BJ (cell line): ENCODE measurements around the gene IREB2. TPM values are rescaled to one million over a fixed set of nuclear protein-coding genes. Genes with fewer than 3 reads are reported as not detected.
"Not testable (repeated sequence)": the region's sequence is repeated elsewhere in the genome, so short reads cannot be mapped to it uniquely, and the experiment has no call there.

Source experiments
- CTCF ChIA-PET: fragments of 350-600 bp; formaldehyde crosslinking; extraction: SDS; loops from one replicate; lab custom pipeline; 2021; ENCODE audit warnings: antibody characterized with exemption, inconsistent platforms; lab: Yijun Ruan, JAX
- POLR2A ChIA-PET: fragments of 300-600 bp; sonication (Branson Sonifier 250); formaldehyde crosslinking; extraction: SDS; loops from one replicate; lab custom pipeline; 2021; ENCODE audit warnings: antibody characterized with exemption; lab: Charles Lee
- DNase-seq: peaks from one replicate; pipeline ENCODE4 v3.0.0-alpha.2; 2011; ENCODE audit warnings: low read depth
- H3K27me3 ChIP-seq: 2 replicates; pipeline ENCODE4 v1.6.0; 2011; ENCODE audit warnings: low read length; ENCODE audit not compliant: control insufficient read depth, insufficient read depth
- H3K36me3 ChIP-seq: 2 replicates; pipeline ENCODE4 v1.5.1; 2011; ENCODE audit warnings: low read length; ENCODE audit not compliant: control insufficient read depth, insufficient read depth
- H3K4me3 ChIP-seq: 2 replicates; pipeline ENCODE4 v1.5.1; 2011; ENCODE audit warnings: low read depth, mild to moderate bottlenecking, control low read depth, low read length
- CTCF ChIP-seq: IDR thresholded peaks from 2 replicates; pipeline ENCODE4 v1.5.1; 2011; ENCODE audit warnings: low read depth, mild to moderate bottlenecking, control low read depth, inconsistent platforms, low read length, moderate library complexity; ENCODE audit not compliant: insufficient read depth
- polyA plus RNA-seq: library from polyadenylated mRNA; depleted of rRNA; stranded (reverse); fragments of >200 nt; gene quantifications from 2 replicates; pipeline ENCODE4 v1.2.3, GENCODE V29; 2011

IREB2 gene
- polyA plus RNA-seq, 1 experiment: 11.1 TPM

GRCh38 chr15:78429477-78429876 is 8.5 kb upstream of the IREB2 start:
- peaks cover 12% of the 10 kb centered on the region for H3K27me3 ChIP-seq
- ChIA-PET CTCF (no interaction called here), POLR2A (no interaction called here)
- no peaks in the 10 kb centered on the region for H3K36me3 ChIP-seq
- no peak overlapping the region for H3K4me3 ChIP-seq
- no peak for DNase-seq
- TF ChIP-seq CTCF: no peak

GRCh38 chr15:78431955-78432354 is 6.1 kb upstream of the IREB2 start:
- no peak overlapping the region for H3K4me3 ChIP-seq
- POLR2A ChIA-PET: no interaction called here
- CTCF ChIA-PET: interaction anchor here (0.8 to 1.7 kb wide), 2 partner anchors 9 to 11 kb away, joined by 3 to 4 read pairs; no protein-coding TSS in a partner anchor
- no peak for TF ChIP-seq CTCF
- H3K36me3 ChIP-seq: no peaks in the 10 kb centered on the region
- H3K27me3 ChIP-seq: peaks cover 10% of the 10 kb centered on the region
- DNase-seq: no peak

- POLR2A ChIA-PET: no interaction called here
- CTCF ChIA-PET: interaction anchor here (1.7 kb wide), 1 partner anchor 10 kb away, joined by 4 read pairs; no protein-coding TSS in a partner anchor
- DNase-seq: no peak
Measured at GRCh38 chr15:78432664-78433063, 5.4 kb upstream of the IREB2 start.

GRCh38 chr15:78434134-78434533 is 3.9 kb upstream of the IREB2 start:
- peaks cover 10% of the 10 kb centered on the region for H3K27me3 ChIP-seq
- CTCF ChIA-PET: interaction anchor here (0.6 to 1.9 kb wide), 3 partner anchors 11 to 426 kb away, joined by 3 to 6 read pairs (median 3); no protein-coding TSS in a partner anchor
- DNase-seq: no peak
- H3K36me3 ChIP-seq: no peaks in the 10 kb centered on the region
- POLR2A ChIA-PET: no interaction called here
- H3K4me3 ChIP-seq: no peak overlapping the region
- TF ChIP-seq CTCF: no peak

More at GRCh38 chr15:78432664-78433063, 5.4 kb upstream of the IREB2 start:
- Histone ChIP-seq H3K4me3 (no peak overlapping the region), H3K27me3 (peaks cover 10% of the 10 kb centered on the region), H3K36me3 (no peaks in the 10 kb centered on the region)
- TF ChIP-seq CTCF: no peak

GRCh38 chr15:78434711-78435110 is 3.3 kb upstream of the IREB2 start:
- H3K27me3 ChIP-seq, H3K36me3 ChIP-seq, POLR2A ChIA-PET, DNase-seq, H3K4me3 ChIP-seq: not testable (repeated sequence)
- CTCF ChIA-PET: interaction anchor here (1.9 kb wide), 1 partner anchor 11 kb away, joined by 6 read pairs; no protein-coding TSS in a partner anchor
